Hematopoietic multipotent progenitor cell treated with erythropoietin and hydrocortisone succinate and interleukin-3 and kit ligand, for 17 days (in vitro differentiated cells): ENCODE results near the gene TSHR.
"Not testable (repeated sequence)": the region's sequence is repeated elsewhere in the genome, so short reads cannot be mapped to it uniquely, and the experiment has no call there.

Experiments
- DNase-seq: peaks from one replicate; pipeline ENCODE4 v3.0.0-alpha.2; 2015; ENCODE audit warnings: low spot score

TSHR gene

DNA sequence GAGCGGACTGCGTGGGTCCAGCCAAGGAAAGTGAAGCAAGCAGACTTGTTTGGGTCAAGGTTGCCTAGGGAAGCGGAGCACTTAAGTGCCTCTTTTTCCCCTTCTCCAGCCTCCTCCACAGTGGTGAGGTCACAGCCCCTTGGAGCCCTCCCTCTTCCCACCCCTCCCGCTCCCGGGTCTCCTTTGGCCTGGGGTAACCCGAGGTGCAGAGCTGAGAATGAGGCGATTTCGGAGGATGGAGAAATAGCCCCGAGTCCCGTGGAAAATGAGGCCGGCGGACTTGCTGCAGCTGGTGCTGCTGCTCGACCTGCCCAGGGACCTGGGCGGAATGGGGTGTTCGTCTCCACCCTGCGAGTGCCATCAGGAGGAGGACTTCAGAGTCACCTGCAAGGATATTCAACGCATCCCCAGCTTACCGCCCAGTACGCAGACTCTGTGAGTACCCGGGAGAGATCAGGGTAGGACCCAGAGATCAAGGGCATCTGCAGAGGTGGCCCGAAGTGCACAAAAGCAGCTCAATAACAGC is at the start of gene TSHR:
Gene TSHR, plus strand, starts transcription at position 206 of the 526 bp plus-strand sequence. Its CDS starts 60 bp downstream, at position 266.
- DNase-seq = no peak

DNA sequence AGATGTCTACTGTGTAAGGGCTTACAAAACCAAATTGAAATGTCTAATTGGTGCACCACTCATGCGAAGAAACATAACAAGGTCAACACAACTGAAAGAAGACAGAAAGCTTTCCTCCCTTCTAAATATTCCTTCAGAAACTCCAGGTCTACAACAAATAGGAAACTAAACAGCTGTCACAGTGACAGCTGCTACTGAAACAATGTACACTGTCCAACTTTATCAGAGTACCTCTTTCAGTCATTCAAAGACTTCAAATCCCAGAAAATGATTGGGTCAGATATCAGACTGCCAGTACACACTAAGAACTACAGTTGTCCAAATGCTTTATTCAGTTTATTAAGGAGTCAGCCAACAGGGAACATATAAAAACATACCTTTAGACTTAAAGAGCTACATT is 49.1 kb upstream of the TSHR start:
- DNase-seq = no peak

DNA sequence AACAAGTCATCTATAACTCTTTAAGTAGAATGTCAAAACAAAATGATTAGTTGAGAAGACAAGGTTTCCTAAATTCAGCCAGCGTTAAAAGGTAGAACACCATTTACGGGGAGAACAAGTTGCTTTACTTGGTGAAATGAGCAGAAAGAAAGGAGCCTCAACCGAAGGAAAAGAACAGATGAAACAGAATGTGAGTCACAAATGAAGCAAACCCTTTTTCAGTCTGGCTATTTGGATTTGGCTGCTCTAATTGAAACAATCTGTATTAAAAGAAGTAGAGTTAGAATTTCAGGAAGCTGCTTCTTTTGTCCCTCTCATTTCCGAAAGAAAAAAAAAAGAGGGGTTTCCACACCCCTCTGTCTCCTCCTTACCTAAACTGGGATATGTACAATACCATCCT is 48.5 kb upstream of the TSHR start:
- no peak for DNase-seq

GRCh38 chr14:80912013-80912412 is 43.4 kb upstream of the TSHR start:
- not testable (repeated sequence) for DNase-seq

DNA sequence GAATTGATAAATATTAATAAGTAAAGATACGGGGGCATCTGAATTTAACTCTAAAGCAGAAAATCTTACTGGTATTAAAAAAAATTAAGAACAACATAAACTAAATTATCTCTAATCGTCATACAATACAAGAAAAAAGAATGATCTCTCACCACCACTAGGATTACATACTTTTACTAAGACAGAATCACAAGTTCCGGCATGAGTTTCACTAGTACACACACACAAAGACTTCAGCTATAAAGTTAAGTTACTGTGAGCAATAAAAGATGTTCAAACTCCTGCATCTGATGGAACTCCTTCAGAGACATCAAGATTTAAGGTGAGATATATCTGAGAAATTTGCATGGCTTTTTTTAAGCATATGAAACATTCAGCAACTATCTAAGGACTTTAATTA is 35.8 kb upstream of the TSHR start:
- DNase-seq = no peak

GRCh38 chr14:80923368-80923767 is 32.1 kb upstream of the TSHR start:
- DNase-seq = no peak

DNA sequence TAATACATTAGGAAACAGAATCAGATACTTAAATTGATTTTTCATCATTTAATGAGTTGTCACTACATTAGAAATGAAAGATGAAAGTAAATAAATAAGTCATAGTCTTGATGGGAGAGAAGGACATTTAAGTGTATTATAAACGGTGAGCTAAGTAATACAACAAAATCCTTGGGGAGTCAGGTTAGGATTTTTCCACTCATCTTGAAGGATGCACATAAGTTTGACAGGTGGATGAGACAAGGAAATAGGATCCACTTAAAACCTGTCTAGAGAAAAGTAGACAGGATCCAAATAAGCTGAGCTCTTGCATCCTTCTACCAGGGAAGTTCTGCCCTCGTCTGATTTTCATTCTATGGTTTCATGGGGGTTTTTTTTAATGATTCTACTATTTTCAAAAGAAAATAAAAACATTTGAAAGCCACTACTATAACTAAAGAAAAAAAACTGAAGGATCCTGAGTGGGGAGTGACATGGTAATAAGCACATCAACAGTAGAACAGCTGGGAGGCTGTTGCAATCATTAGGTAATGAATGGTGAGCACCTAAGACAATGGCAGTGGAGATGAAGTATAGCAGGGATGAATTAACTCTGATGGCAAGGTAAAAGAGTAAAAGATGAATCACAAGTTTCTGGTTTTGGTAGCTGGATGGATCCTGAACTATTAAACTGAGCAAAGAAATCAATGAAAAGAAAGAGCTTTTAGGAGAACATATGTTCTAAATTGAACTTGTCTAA is 30.9 kb upstream of the TSHR start:
- DNase-seq = no peak

GRCh38 chr14:80926397-80927082 is 28.9 kb upstream of the TSHR start:
- DNase-seq = no peak

- no peak for DNase-seq
Observed at GRCh38 chr14:80927083-80927989, 28.1 kb upstream of the TSHR start.

GRCh38 chr14:80930095-80930494 is 25.3 kb upstream of the TSHR start:
- no peak for DNase-seq

- no peak for DNase-seq
Observed at GRCh38 chr14:80930836-80931389, 24.5 kb upstream of the TSHR start.

DNA sequence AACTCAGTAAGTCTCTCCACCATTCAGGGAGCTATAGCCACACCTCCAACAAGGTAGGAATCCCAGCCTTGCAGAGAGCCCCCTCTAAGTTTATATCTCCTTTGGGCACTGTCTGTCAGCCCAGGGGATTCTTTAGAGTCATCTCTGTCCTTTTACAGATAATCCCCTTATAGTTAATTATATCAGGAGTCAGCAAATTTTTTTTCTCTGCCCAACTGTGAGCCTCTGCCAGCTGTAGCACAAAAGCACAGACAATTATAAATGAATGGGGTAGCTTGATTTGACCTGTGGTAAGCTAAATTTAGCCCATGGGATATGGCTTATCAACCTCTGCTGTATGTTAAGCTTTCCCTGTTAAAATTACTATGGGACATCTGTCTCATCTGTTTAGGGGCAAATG is 22.1 kb upstream of the TSHR start:
- DNase-seq = no peak

DNA sequence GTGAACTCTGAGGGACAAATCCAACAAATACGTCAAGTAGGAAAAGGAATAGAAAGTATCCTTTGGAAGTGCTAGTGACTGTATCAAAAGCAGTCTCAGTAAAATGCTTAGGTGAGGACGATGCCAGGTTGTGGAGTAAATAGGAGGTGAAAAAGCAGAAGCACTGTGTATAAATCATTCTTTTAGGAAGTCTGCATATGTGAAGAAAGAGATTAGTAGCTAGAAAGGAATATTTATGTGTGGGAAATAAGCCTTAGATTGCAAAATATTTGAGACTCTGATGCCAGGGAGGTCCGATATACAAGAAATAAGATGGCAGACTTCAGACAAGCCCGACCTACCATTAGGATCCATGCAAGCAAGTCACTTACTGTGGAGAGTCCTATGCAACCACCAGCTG is 21.7 kb upstream of the TSHR start:
- DNase-seq = no peak

DNA sequence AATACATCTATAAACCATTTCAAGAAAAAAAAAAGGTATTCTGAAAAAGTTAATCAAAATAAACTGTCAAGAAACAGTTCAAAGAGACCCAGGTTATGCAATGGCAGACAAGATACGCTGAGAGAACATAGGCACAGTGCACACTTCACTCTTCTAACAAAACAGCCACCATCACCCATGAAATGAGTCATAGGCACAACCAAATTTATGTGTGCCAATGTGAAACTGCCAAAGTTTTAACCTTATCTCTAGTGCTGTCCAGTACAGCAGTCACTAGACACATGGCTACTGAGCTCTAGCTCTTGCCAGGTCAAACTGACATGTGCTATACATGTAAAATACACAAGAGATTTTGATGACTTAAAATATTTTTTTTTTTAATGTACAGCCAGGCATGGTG is 15.3 kb upstream of the TSHR start:
- DNase-seq = no peak

- DNase-seq = peak; percentile 85
Observed at GRCh38 chr14:80941241-80942185, 13.9 kb upstream of the TSHR start, which contains the start of gene CEP128. TSS of gene CEP128 (minus strand) at chr14:80941738.

GRCh38 chr14:80942191-80942600 is 13.2 kb upstream of the TSHR start:
- DNase-seq = no peak

DNA sequence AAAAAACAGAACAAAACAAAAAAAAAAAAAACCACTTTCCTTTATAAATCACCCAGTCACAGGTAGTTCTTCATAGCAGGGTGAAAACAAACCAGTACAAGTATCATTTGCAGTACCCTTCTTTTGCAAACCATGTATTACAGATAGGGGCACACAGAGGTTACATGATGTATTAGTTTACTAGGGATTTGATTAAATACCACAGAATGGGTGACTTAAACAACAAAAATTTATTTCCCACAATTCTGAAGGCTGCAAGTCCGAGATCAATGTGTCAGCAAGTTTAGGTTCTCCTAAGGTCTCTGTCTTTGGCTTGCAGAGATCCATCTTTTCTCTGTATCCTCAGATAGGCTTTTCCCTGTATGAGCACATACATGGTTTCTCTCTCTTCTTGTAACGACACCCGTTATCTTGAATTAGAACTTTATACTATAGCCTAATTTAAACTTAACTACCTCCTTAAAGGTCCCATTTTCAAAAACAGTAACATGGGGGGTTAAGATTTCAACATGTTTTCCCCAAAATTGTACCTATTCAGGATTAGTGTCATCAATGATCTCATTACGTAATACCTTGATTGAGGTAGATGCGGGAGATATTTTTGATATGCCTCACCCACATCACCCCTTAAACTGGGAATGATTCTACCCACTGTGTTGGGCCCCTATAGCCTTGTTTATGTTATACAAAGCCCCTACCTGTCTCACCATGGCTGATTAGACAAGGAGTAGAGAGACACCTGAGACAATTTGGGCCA is 10.4 kb upstream of the TSHR start:
- no peak for DNase-seq

DNA sequence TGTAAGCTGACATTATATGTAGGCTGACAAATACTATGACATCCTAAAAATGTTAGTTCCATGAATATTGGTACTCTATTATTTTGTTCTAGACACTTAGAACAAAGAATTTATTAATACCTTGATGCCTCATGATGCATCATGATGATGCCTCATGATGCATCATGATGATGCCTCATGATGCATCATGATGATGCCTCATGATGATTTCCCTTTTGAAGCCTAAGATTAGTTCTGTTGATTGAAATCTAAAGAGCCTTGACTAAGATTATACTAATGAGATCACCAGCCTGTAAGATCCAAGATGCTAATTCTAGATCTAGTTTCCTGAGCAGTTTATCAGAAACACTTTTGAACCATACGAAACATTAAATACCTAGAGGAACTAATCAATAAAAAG is 9.2 kb upstream of the TSHR start:
- no peak for DNase-seq

DNA sequence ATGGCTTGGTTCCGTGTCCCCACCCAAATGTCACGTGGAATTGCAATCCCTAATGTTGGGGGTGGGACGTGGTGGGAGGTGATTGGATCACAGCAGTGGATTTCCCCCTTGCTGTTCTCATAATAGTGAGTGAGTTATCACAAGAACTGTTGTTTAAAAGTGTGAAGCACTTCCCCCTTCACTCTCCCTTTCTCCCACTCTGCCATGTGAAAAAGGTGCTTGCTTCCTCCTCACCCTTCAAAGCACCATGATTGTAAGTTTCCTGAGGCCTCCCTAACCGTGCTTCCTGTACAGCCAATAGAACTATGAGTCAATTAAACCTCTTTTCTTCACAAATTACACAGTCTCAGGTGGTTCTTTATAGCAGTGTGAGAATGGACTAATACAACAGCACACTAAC is 8.6 kb upstream of the TSHR start:
- DNase-seq = no peak

- no peak for DNase-seq
Observed at GRCh38 chr14:80948291-80948690, 7.1 kb upstream of the TSHR start.
